ENCODE measurements around the gene SPANXN3. TPM values are rescaled to one million over a fixed set of nuclear protein-coding genes. Genes with fewer than 3 reads are reported as not detected.

Gene SPANXN3
- total RNA-seq, 6 experiments from 2014 or later: not detected

DNA sequence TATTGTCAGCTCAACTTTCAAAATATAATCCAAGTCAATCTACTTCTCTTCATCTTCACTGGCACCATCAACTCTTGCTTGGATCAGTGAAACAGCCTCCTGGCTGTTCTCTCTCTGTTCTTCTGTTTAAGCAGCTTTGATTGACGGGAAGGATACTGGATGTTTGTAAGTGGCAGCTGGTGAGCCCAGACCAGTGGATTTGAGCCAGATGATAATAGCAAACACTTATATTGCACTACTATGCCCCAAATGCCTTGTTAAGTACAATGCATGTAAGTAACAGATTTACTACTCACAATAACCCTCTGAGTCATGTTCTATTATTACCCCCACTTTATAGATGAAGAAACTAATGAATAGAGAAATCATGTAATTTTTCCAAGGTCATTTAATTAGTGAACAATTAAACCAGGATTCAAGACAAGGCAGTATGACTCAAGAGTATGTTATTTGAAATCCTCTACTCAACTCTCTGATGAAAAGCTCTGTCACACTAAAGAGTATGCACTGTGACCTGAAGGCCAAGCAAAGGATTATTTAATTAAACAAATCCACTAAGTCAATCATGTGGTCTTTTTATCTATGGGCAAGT, 44.8 kb downstream of the SPANXN3 start:
- ATAC-seq: no peak
- no peaks in the 10 kb centered on the region for H3K4me1 ChIP-seq
- WGBS (ENCODE audit: insufficient coverage, low coverage, low lambda C conversion rate, missing lambda C conversion rate): 44% methylated on average over 1 of the region's 1 CpG

DNA sequence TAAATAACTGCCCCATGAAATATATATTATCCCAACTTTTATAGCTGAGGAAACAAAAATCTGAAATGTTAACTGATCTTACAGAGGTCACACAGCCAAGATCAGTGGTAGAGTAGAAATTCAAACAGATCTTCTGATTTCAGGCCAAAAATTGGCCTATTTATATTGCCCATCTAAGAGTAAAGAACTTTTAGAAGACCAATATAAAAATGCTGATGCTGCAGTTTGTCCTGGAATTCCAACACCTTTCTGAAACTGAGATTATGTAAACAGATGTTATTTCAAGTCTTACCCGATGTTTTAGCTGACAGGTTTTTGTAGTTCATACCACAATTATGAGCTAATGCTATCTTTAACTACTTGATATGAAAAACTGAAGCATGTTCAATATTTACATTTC, 51.1 kb downstream of the SPANXN3 start:
- 30% methylated on average over 1 of the region's 1 CpG for WGBS (ENCODE audit: insufficient coverage, low coverage, low lambda C conversion rate, missing lambda C conversion rate)
- H3K27me3 ChIP-seq: no peaks in the 10 kb centered on the region
- intact Hi-C loops (cut with DNase I): no loop called here
- TF ChIP-seq, protein P1, sequence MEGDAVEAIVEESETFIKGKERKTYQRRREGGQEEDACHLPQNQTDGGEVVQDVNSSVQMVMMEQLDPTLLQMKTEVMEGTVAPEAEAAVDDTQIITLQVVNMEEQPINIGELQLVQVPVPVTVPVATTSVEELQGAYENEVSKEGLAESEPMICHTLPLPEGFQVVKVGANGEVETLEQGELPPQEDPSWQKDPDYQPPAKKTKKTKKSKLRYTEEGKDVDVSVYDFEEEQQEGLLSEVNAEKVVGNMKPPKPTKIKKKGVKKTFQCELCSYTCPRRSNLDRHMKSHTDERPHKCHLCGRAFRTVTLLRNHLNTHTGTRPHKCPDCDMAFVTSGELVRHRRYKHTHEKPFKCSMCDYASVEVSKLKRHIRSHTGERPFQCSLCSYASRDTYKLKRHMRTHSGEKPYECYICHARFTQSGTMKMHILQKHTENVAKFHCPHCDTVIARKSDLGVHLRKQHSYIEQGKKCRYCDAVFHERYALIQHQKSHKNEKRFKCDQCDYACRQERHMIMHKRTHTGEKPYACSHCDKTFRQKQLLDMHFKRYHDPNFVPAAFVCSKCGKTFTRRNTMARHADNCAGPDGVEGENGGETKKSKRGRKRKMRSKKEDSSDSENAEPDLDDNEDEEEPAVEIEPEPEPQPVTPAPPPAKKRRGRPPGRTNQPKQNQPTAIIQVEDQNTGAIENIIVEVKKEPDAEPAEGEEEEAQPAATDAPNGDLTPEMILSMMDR (IDR thresholded peaks at IDR 0.05): no peak
- TF ChIP-seq POLR2A (IDR thresholded peaks at IDR 0.05): no peak
- H3K9me3 ChIP-seq: no peaks in the 10 kb centered on the region
- no peaks in the 10 kb centered on the region for H3K36me3 ChIP-seq
- H3K4me3 ChIP-seq: no peak overlapping the region
- H3K27ac ChIP-seq: no peak overlapping the region
- no peak for ATAC-seq
- no peak for DNase-seq
- no peaks in the 10 kb centered on the region for H3K4me1 ChIP-seq

More for the DNA sequence above, 44.8 kb downstream of the SPANXN3 start:
- no peaks in the 10 kb centered on the region for H3K27me3 ChIP-seq
- no peak overlapping the region for H3K27ac ChIP-seq
- H3K9me3 ChIP-seq: no peaks in the 10 kb centered on the region
- H3K36me3 ChIP-seq: no peaks in the 10 kb centered on the region
- intact Hi-C loops (cut with DNase I): no loop called here
- TF ChIP-seq POLR2A (IDR thresholded peaks at IDR 0.05): no peak
- TF ChIP-seq, protein P1 (IDR thresholded peaks at IDR 0.05): no peak
- no peak overlapping the region for H3K4me3 ChIP-seq
- DNase-seq: no peak

DNA sequence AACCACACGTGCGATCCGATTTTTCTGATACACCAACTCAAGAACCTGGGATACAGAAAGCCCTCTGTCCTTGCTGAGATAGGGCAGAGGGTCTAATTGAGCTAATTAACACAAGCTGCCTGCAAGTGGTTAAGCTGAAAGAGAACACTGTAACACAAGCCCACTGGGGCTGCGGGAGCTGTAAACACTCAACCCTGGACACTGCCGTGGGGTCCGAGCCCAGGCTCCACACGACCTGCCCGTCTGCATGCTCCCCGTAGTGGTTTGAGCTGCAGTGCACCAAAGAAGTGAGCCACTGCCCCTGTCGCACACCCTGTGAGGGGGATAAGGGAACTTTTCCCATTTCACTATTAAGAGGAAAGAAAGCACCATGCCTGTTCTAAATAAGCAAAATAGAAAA, 54.6 kb downstream of the SPANXN3 start:
- DNase-seq: no peak
- TF ChIP-seq, protein P1 (IDR thresholded peaks at IDR 0.05): no peak
- no peak for TF ChIP-seq POLR2A (IDR thresholded peaks at IDR 0.05)
- H3K36me3 ChIP-seq: no peaks in the 10 kb centered on the region
- no peaks in the 10 kb centered on the region for H3K4me1 ChIP-seq
- no peaks in the 10 kb centered on the region for H3K27me3 ChIP-seq
- intact Hi-C loops (cut with DNase I): no loop called here
- H3K27ac ChIP-seq: no peak overlapping the region
- no peak overlapping the region for H3K4me3 ChIP-seq
- 84% methylated on average over 3 of the region's 10 CpGs for WGBS (ENCODE audit: insufficient coverage, low coverage, low lambda C conversion rate, missing lambda C conversion rate)
- no peaks in the 10 kb centered on the region for H3K9me3 ChIP-seq
- no peak for ATAC-seq

DNA sequence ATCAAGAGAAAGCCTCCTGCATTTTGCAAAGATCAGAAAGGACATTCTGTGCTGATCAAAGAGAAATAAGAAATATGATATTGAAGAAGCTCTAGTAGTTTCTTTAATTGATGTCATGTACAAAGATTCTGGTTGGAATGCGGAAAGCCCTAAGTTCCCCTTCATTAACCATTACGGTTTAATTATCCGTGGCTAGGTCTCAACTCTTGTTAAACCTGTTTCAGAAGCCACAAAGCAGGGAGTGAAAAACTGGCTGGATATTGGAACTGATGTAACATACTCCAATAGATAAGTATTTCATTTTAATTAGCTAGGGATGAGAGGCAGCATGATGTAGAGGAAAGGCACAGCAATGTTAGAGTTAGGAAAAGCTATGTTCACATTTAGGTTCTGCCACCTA, 55.7 kb downstream of the SPANXN3 start:
- intact Hi-C loops (cut with DNase I): no loop called here

More for the DNA sequence above, 55.7 kb downstream of the SPANXN3 start:
- no peaks in the 10 kb centered on the region for H3K36me3 ChIP-seq
- no peaks in the 10 kb centered on the region for H3K4me1 ChIP-seq
- WGBS (ENCODE audit: insufficient coverage, low coverage, low lambda C conversion rate, missing lambda C conversion rate): 60% methylated on average over 3 of the region's 3 CpGs
- DNase-seq (no peak), ATAC-seq (no peak)
- TF ChIP-seq, protein P1 (IDR thresholded peaks at IDR 0.05): no peak
- TF ChIP-seq POLR2A (IDR thresholded peaks at IDR 0.05): no peak
- H3K27me3 ChIP-seq: no peaks in the 10 kb centered on the region
- no peaks in the 10 kb centered on the region for H3K9me3 ChIP-seq
- H3K27ac ChIP-seq: no peak overlapping the region
- no peak overlapping the region for H3K4me3 ChIP-seq

Other genes with a start within 250 kb of the SPANXN3 start
- gene SLITRK4, start 118.6 kb upstream of the SPANXN3 start, total RNA-seq: under 1 TPM in 5 of 6 experiments, not detected in 1; 0.02 to 0.43 (median 0.09) TPM
- gene SPANXN2, start 203.3 kb upstream of the SPANXN3 start, total RNA-seq: not detected